ENCODE data around the gene RTP2. TPM values are rescaled to one million over a fixed set of nuclear protein-coding genes. Genes with fewer than 3 reads are reported as not detected.

The RTP2 gene
- total RNA-seq, 1 experiment from 2014 or later: not detected

GRCh38 chr3:187729598-187729997 is 27.2 kb upstream of the RTP2 start:
- no peaks in the 10 kb centered on the region for H4K20me1 ChIP-seq (ENCODE audit: insufficient read depth)
- H3K36me3 ChIP-seq (ENCODE audit: control insufficient read depth in 1 of 2, insufficient read depth in 2 of 2, low read length in 2 of 2): peaks cover 0 to 38% of the 10 kb centered on the region in 2 experiments; a peak in 2 of 4 replicates
- no TSS peak for BruUV-seq (replicated peaks)
- ChIA-PET POLR2A (no interaction called here), CTCF (interaction anchor here (1.5 kb wide), 1 partner anchor 1225 kb away, joined by 3 read pairs; no protein-coding TSS in a partner anchor), RAD21 (ENCODE audit: low non-redundant PET in 1 of 2, low total read pairs in 2 of 2, uncharacterized antibody in 2 of 2, unreplicated experiment in 2 of 2) (no interaction called here)
- no peak overlapping the region for H3K27ac ChIP-seq (ENCODE audit: low read depth, low read length)
- no peaks in the 10 kb centered on the region for H3K79me2 ChIP-seq (ENCODE audit: insufficient read depth, low read length)
- H3K4me2 ChIP-seq (ENCODE audit: low read length): no peak overlapping the region
- H3K27me3 ChIP-seq (ENCODE audit: insufficient read depth, low read length): no peaks in the 10 kb centered on the region
- H3K9me3 ChIP-seq (ENCODE audit: control insufficient read depth in 1 of 2, insufficient read depth in 1 of 2, low read depth in 1 of 2, low read length in 2 of 2): no peaks in the 10 kb centered on the region
- DNase-seq (ENCODE audit: low read depth, low spot score) (no peak), ATAC-seq (no peak)
- no peak overlapping the region for H3K4me3 ChIP-seq (replicated peaks in 1 of 2; ENCODE audit: low read depth in 1 of 2, low read length in 2 of 2)
- TF ChIP-seq, protein P1, sequence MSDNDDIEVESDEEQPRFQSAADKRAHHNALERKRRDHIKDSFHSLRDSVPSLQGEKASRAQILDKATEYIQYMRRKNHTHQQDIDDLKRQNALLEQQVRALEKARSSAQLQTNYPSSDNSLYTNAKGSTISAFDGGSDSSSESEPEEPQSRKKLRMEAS (IDR thresholded peaks at IDR 0.05): no peak
- no peak for TF ChIP-seq RAD21 (IDR thresholded peaks at IDR 0.05; ENCODE audit: low read depth)
- no peak for TF ChIP-seq ZBTB33 (IDR thresholded peaks at IDR 0.05; ENCODE audit: extremely low read depth, insufficient replicate concordance, low read length)
- intact Hi-C loops (cut with micrococcal nuclease): no loop called here
- no peaks in the 10 kb centered on the region for H3K9me2 ChIP-seq (ENCODE audit: insufficient read depth)
- no peak overlapping the region for H3K9ac ChIP-seq (ENCODE audit: low read length)
- H2AFZ ChIP-seq (ENCODE audit: low read depth, low read length, poor library complexity, severe bottlenecking): no peak overlapping the region
- H3K4me1 ChIP-seq (ENCODE audit: control insufficient read depth in 1 of 2, insufficient read depth in 2 of 2, low read length in 2 of 2): no peaks in the 10 kb centered on the region

- Histone ChIP-seq H3K9me2 (ENCODE audit: insufficient read depth) (no peaks in the 10 kb centered on the region), H3K79me2 (ENCODE audit: insufficient read depth, low read length) (no peaks in the 10 kb centered on the region), H3K9me3 (ENCODE audit: control insufficient read depth in 1 of 2, insufficient read depth in 1 of 2, low read depth in 1 of 2, low read length in 2 of 2) (no peaks in the 10 kb centered on the region), H2AFZ (ENCODE audit: low read depth, low read length, poor library complexity, severe bottlenecking) (no peak overlapping the region), H3K36me3 (ENCODE audit: control insufficient read depth in 1 of 2, insufficient read depth in 2 of 2, low read length in 2 of 2) (peaks cover 0 to 40% of the 10 kb centered on the region in 2 experiments; a peak in 2 of 4 replicates), H3K4me3 (replicated peaks in 1 of 2; ENCODE audit: low read depth in 1 of 2, low read length in 2 of 2) (no peak overlapping the region), H3K9ac (ENCODE audit: low read length) (no peak overlapping the region), H3K4me2 (ENCODE audit: low read length) (no peak overlapping the region), H3K27ac (ENCODE audit: low read depth, low read length) (no peak overlapping the region), H3K4me1 (ENCODE audit: control insufficient read depth in 1 of 2, insufficient read depth in 2 of 2, low read length in 2 of 2) (no peaks in the 10 kb centered on the region), H3K27me3 (ENCODE audit: insufficient read depth, low read length) (no peaks in the 10 kb centered on the region), H4K20me1 (ENCODE audit: insufficient read depth) (no peaks in the 10 kb centered on the region)
- no peak for DNase-seq (ENCODE audit: low read depth, low spot score)
- intact Hi-C loops (cut with micrococcal nuclease): no loop called here
- ChIA-PET POLR2A (no interaction called here), RAD21 (ENCODE audit: low non-redundant PET in 1 of 2, low total read pairs in 2 of 2, uncharacterized antibody in 2 of 2, unreplicated experiment in 2 of 2) (no interaction called here), CTCF (no interaction called here)
- TF ChIP-seq, protein P2, sequence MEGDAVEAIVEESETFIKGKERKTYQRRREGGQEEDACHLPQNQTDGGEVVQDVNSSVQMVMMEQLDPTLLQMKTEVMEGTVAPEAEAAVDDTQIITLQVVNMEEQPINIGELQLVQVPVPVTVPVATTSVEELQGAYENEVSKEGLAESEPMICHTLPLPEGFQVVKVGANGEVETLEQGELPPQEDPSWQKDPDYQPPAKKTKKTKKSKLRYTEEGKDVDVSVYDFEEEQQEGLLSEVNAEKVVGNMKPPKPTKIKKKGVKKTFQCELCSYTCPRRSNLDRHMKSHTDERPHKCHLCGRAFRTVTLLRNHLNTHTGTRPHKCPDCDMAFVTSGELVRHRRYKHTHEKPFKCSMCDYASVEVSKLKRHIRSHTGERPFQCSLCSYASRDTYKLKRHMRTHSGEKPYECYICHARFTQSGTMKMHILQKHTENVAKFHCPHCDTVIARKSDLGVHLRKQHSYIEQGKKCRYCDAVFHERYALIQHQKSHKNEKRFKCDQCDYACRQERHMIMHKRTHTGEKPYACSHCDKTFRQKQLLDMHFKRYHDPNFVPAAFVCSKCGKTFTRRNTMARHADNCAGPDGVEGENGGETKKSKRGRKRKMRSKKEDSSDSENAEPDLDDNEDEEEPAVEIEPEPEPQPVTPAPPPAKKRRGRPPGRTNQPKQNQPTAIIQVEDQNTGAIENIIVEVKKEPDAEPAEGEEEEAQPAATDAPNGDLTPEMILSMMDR (IDR thresholded peaks at IDR 0.05 in 2 of 3, conservative IDR thresholded peaks at IDR 0.05 in 1 of 3; ENCODE audit: borderline replicate concordance in 1 of 3, insufficient read depth in 1 of 3, low read depth in 2 of 3, low read length in 2 of 3): no peak
- TF ChIP-seq ELF1 (IDR thresholded peaks at IDR 0.05; ENCODE audit: borderline replicate concordance, low read depth) (no peak), EZH2 (IDR thresholded peaks at IDR 0.05) (no peak), SRF (IDR thresholded peaks at IDR 0.05; ENCODE audit: low read depth) (no peak)
- BruUV-seq (replicated peaks): no TSS peak
- no peak for ATAC-seq
Observed at GRCh38 chr3:187728940-187729583, 26.7 kb upstream of the RTP2 start.
